HepG2 (cell line): ENCODE data around the gene ZCCHC18. TPM values are rescaled to one million over a fixed set of nuclear protein-coding genes. Genes with fewer than 3 reads are reported as not detected.
"Not testable (repeated sequence)": the region's sequence is repeated elsewhere in the genome, so short reads cannot be mapped to it uniquely, and the experiment has no call there.

Source experiments
- ATAC-seq: fragments of 200-7000 bp; cut with Tn5 transposase; 3 replicates; pipeline ENCODE4 v1.9.1; 2020; ENCODE audit warnings: mild to moderate bottlenecking, moderate library complexity
- BruUV-seq: library from RNA; stranded (reverse); fragments of 400-500 nt; replicated peaks from 2 replicates; lab custom pipeline; 2021; lab: Mats Ljungman, UMichigan
- CTCF ChIA-PET: fragments of 300-600 bp; formaldehyde crosslinking; extraction: SDS; loops from one replicate; lab custom pipeline; 2021; ENCODE audit warnings: low total read pairs, inconsistent platforms, low intra/inter-chr PET ratio; lab: Yijun Ruan, JAX
- POLR2A ChIA-PET: fragments of 350-600 bp; sonication (Branson Sonifier 250); formaldehyde crosslinking; loops from one replicate; lab custom pipeline; 2020; ENCODE audit warnings: antibody characterized with exemption, inconsistent platforms; lab: Yijun Ruan, JAX
- DNase-seq: peaks from one replicate; pipeline ENCODE4 v3.0.0-alpha.2; 2015; ENCODE audit warnings: low spot score
- FAIRE-seq: peaks from 3 replicates; lab custom pipeline; 2011; peaks lifted over from hg19 to GRCh38; lab: Jason Lieb, UNC
- H2AFZ ChIP-seq: one replicate; pipeline ENCODE4 v1.6.1; 2011; ENCODE audit warnings: low read length, inconsistent platforms
- H3K27ac ChIP-seq: fragments of 300-600 bp; 3 replicates; pipeline ENCODE4 v1.8.0; 2011; ENCODE audit warnings: mixed run types, mild to moderate bottlenecking, mixed read lengths, low read length, inconsistent platforms; ENCODE audit not compliant: insufficient read depth; ENCODE audit errors: extremely low read length
- H3K27me3 ChIP-seq, 2 experiments: fragments of 200-600 bp in 1 of 2; 2 replicates in 1 of 2; 3 replicates in 1 of 2; pipeline versions ENCODE4 v1.6.0 to v1.8.0; 2011; ENCODE audit warnings: low read length in 2 of 2, mild to moderate bottlenecking in 2 of 2, moderate library complexity in 2 of 2, inconsistent platforms in 1 of 2; ENCODE audit not compliant: insufficient read depth in 2 of 2, control insufficient read depth in 1 of 2
- H3K36me3 ChIP-seq, 2 experiments: fragments of 200-600 bp in 1 of 2; replicated peaks in 1 of 2; 2 replicates in 1 of 2; 3 replicates in 1 of 2; pipeline versions ENCODE4 v1.5.1 to v1.8.0; 2011; ENCODE audit warnings: low read length in 2 of 2, inconsistent platforms in 1 of 2; ENCODE audit not compliant: insufficient read depth in 2 of 2, control insufficient read depth in 1 of 2
- H3K4me1 ChIP-seq: 2 replicates; pipeline ENCODE4 v1.5.1; 2012; ENCODE audit warnings: low read length, inconsistent platforms; ENCODE audit not compliant: insufficient read depth
- H3K4me2 ChIP-seq: 2 replicates; pipeline ENCODE4 v1.6.0; 2011; ENCODE audit warnings: low read depth, low read length, inconsistent platforms
- H3K4me3 ChIP-seq, 3 experiments: fragments of 200-600 bp in 1 of 3; sonication (generic), shearing (Covaris generic) in 1 of 3; replicated peaks in 1 of 3; 2 replicates each; pipeline ENCODE4 v1.5.1; 2011 to 2016; ENCODE audit warnings: low read length in 3 of 3, inconsistent platforms in 2 of 3, low read depth in 2 of 3, mild to moderate bottlenecking in 2 of 3, control low read depth in 1 of 3, mixed read lengths in 1 of 3; ENCODE audit not compliant: insufficient read depth in 1 of 3
- H3K79me2 ChIP-seq: one replicate; pipeline ENCODE4 v1.6.1; 2011; ENCODE audit warnings: low read length, inconsistent platforms; ENCODE audit not compliant: insufficient read depth
- H3K9ac ChIP-seq: 2 replicates; pipeline ENCODE4 v1.6.0; 2011; ENCODE audit warnings: mild to moderate bottlenecking, low read depth, low read length, inconsistent platforms; ENCODE audit not compliant: insufficient read depth
- H3K9me3 ChIP-seq: 2 replicates; pipeline ENCODE4 v1.5.1; 2012; ENCODE audit warnings: mild to moderate bottlenecking, low read length
- H4K20me1 ChIP-seq: 2 replicates; pipeline ENCODE4 v1.6.0; 2011; ENCODE audit warnings: inconsistent platforms, mild to moderate bottlenecking, low read length, moderate library complexity; ENCODE audit not compliant: insufficient read depth
- WGBS: methylation state at CpG from one replicate; pipeline ENCODE4 v1.1.6; 2017; ENCODE audit warnings: low lambda C conversion rate; 5-methylcytosine and 5-hydroxymethylcytosine counted together
- in situ Hi-C: cut with HindIII; loops from 2 replicates; pipeline ENCODE4 v1.10.0; 2017; ENCODE audit warnings: low pct_unique_long_range_greater_than_20kb; ENCODE audit not compliant: extremely low pct_ligation_motif_present
- intact Hi-C: fragments of 100-400 bp; cut with micrococcal nuclease; formaldehyde crosslinking; loops from one replicate; pipeline ENCODE4 v1.10.0; 2022; ENCODE audit not compliant: unreplicated experiment
- polyA plus RNA-seq, 8 experiments: library from polyadenylated mRNA; depleted of rRNA in 3 of 8; stranded (reverse) in 7 of 8; unstranded in 1 of 8; fragments of >200 nt; fragmentation: Illumina TruSeq in 4 of 8; extraction: Trizol in 4 of 8; gene quantifications; 2 replicates each; pipeline versions ENCODE4 v1.2.1 to v1.2.3, GENCODE V29; 2011 to 2016; ENCODE audit warnings: low read depth in 4 of 8, missing spikeins in 1 of 8, mixed read lengths in 1 of 8; ENCODE audit not compliant: insufficient read depth in 1 of 8
- total RNA-seq, 5 experiments: library from RNA; depleted of rRNA; stranded (reverse); fragments of >200 nt; fragmentation: Illumina TruSeq; extraction: Trizol; gene quantifications; 2 replicates each; pipeline ENCODE4 v1.2.3, GENCODE V29; 2016; ENCODE audit warnings: low read depth in 1 of 5

ZCCHC18 gene
- total and polyA plus RNA-seq, 2 of the 13 experiments (the other 11 are each of a cell fraction or from before 2014, with no cell fraction given): 0.18 to 0.33 TPM

DNA sequence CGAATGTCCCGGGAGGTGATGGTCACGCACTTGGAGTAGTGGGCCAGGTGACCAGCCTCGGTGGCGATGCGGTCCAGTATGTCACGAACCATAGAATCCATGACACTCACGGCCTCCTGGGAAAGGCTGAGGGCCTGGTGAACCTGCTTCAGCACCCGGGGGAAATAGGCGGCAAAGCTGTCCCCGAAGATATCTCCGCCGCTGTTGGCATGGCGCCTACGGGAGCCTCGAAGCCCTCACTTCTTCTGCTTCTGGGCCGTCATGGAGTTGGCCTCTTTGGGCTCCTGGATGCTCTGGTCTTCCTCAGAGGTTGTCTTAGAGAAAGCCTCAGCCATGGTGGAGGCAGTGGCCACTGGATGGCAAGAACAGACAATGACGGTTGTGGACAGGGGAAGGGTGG is 49.7 kb upstream of the ZCCHC18 start:
- POLR2A ChIA-PET, H3K9me3 ChIP-seq, intact Hi-C loops, H3K36me3 ChIP-seq, H3K27ac ChIP-seq, H2AFZ ChIP-seq, BruUV-seq, H3K4me2 ChIP-seq, FAIRE-seq, H3K27me3 ChIP-seq, H3K4me3 ChIP-seq, CTCF ChIA-PET, H3K4me1 ChIP-seq, H3K79me2 ChIP-seq, ATAC-seq, DNase-seq, H4K20me1 ChIP-seq, in situ Hi-C loops, H3K9ac ChIP-seq: not testable (repeated sequence)
- no CpG with 5 or more reads among the region's 18 CpGs for WGBS

DNA sequence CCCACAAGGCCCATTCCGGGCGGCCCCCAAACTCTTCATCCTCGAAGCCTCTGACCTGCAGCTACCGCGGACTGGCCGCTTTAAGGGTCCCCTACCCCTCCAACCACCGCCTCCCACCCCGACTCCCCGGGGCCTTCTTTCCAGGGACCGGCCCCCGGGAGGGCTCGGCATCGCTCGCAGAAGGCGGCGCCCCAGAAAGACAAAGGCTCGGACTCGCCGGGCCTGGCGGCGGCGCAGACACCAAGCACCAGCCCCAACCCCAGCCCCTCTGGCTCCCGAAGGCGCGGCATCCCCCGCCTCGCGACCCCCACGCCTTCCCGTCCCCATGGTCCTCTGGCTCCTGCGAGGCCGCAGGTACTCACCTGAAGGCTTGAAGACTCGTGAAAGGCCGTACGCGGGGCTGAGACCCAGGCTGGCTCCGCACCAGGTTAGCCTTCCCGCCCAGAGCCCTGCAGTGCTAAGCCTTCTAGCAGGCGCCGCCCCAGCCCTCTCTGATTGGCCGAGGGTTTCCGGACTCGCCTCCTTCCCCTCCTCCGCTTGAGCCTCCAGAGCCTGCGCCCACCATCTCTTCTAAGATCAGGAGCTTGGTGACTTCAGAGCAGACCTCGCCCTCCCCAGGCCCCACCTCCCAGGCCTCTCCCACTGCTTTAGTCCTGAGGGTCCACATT is 36.4 kb upstream of the ZCCHC18 start, which contains the start of gene TMSB15C:
Gene TMSB15C (minus strand): TSS at position 459 of the 668 bp plus-strand sequence.
- in situ Hi-C loops, FAIRE-seq, intact Hi-C loops, H3K27me3 ChIP-seq, H3K4me2 ChIP-seq, H3K9me3 ChIP-seq, POLR2A ChIA-PET, H3K27ac ChIP-seq, H3K36me3 ChIP-seq, CTCF ChIA-PET, H3K79me2 ChIP-seq, H4K20me1 ChIP-seq, ATAC-seq, BruUV-seq, H3K4me3 ChIP-seq, H2AFZ ChIP-seq, H3K9ac ChIP-seq, DNase-seq, H3K4me1 ChIP-seq: not testable (repeated sequence)
- WGBS: no CpG with 5 or more reads among the region's 46 CpGs

DNA sequence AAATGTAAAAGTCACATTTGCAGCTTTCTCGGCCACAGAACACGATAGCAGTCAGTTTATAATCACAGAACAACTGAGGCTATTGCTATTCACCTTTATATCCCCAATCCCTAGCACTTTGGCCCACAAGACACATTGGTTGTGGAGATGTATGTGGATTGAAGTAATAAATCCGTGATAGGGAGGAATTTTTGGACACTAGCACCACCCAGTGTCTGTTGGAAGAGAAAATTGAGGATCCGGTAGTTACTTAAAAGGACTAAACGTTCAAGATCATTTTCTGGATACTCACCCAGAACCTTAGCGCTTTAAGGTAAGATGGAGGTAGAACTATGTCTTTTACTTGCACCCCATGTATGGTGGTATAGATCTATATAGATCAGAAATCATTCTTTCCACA is 34.5 kb upstream of the ZCCHC18 start:
- H3K4me2 ChIP-seq, CTCF ChIA-PET, H3K79me2 ChIP-seq, H3K9ac ChIP-seq, H2AFZ ChIP-seq, H3K36me3 ChIP-seq, FAIRE-seq, ATAC-seq, H3K27ac ChIP-seq, intact Hi-C loops, POLR2A ChIA-PET, DNase-seq, H3K27me3 ChIP-seq, H3K4me3 ChIP-seq, H3K4me1 ChIP-seq, BruUV-seq, H4K20me1 ChIP-seq, H3K9me3 ChIP-seq, in situ Hi-C loops: not testable (repeated sequence)
- WGBS: no CpG with 5 or more reads among the region's 6 CpGs
